SK-N-SH (cell line): Measurements from ENCODE around the gene HNRNPM. TPM values are rescaled to one million over a fixed set of nuclear protein-coding genes. Genes with fewer than 3 reads are reported as not detected.

ENCODE experiments used
- CTCF ChIA-PET: fragments of 300-600, 350-600 bp; formaldehyde crosslinking; extraction: SDS; loops from one replicate; lab custom pipeline; 2021; lab: Yijun Ruan, JAX
- POLR2A ChIA-PET: fragments of 350-600 bp; sonication (Branson Sonifier 250); formaldehyde crosslinking; extraction: SDS; loops from one replicate; lab custom pipeline; 2020; ENCODE audit warnings: antibody characterized with exemption, inconsistent platforms; lab: Yijun Ruan, JAX
- DNase-seq: peaks from one replicate; pipeline ENCODE4 v3.0.0; 2012
- H2AFZ ChIP-seq: fragments of 200-600 bp; sonication (generic); 2 replicates; pipeline ENCODE4 v1.8.1; 2016; ENCODE audit warnings: antibody characterized with exemption, mild to moderate bottlenecking, low read depth
- H3F3A ChIP-seq: fragments of 200-600 bp; sonication (generic); replicated peaks from 2 replicates; pipeline ENCODE3; 2016; ENCODE audit warnings: antibody characterized with exemption, mild to moderate bottlenecking; ENCODE audit not compliant: insufficient read depth
- H3K27ac ChIP-seq, 2 experiments: fragments of 200-500 bp in 1 of 2; fragments of 200-600 bp in 1 of 2; sonication (Bioruptor generic) in 1 of 2; sonication (generic), shearing (Covaris generic) in 1 of 2; 2 replicates each; pipeline versions ENCODE4 v1.5.1 to v1.6.1; 2014 to 2016; ENCODE audit warnings: low read depth in 2 of 2, inconsistent platforms in 1 of 2, low read length in 1 of 2, mild to moderate bottlenecking in 1 of 2, mixed read lengths in 1 of 2
- H3K27me3 ChIP-seq: fragments of 200-600 bp; sonication (generic), shearing (Covaris generic); 2 replicates; pipeline ENCODE4 v1.6.1; 2016; ENCODE audit warnings: mixed run types; ENCODE audit not compliant: insufficient read depth
- H3K36me3 ChIP-seq, 2 experiments: fragments of 200-500 bp in 1 of 2; fragments of 200-600 bp in 1 of 2; sonication (Bioruptor generic) in 1 of 2; sonication (generic) in 1 of 2; replicated peaks in 1 of 2; 2 replicates each; pipeline versions ENCODE3 to v1.5.1; 2014 to 2016; ENCODE audit warnings: low read length in 1 of 2, mild to moderate bottlenecking in 1 of 2; ENCODE audit not compliant: insufficient read depth in 2 of 2, control insufficient read depth in 1 of 2
- H3K4me1 ChIP-seq, 2 experiments: fragments of 200-500 bp in 1 of 2; fragments of 200-600 bp in 1 of 2; sonication (Bioruptor generic) in 1 of 2; sonication (generic), shearing (Covaris generic) in 1 of 2; 2 replicates each; pipeline versions ENCODE4 v1.5.1 to v1.6.1; 2014 to 2016; ENCODE audit warnings: low read depth in 1 of 2, low read length in 1 of 2, mixed run types in 1 of 2; ENCODE audit not compliant: insufficient read depth in 2 of 2, control insufficient read depth in 1 of 2
- H3K4me2 ChIP-seq: fragments of 200-600 bp; sonication (generic), shearing (Covaris generic); 2 replicates; pipeline ENCODE4 v1.6.1; 2017; ENCODE audit warnings: mixed run types
- H3K4me3 ChIP-seq, 2 experiments: fragments of 200-500 bp in 1 of 2; fragments of 200-600 bp in 1 of 2; sonication (Bioruptor generic) in 1 of 2; sonication (generic), shearing (Covaris generic) in 1 of 2; 2 replicates each; pipeline versions ENCODE4 v1.5.1 to v1.8.1; 2014 to 2016; ENCODE audit warnings: low read depth in 2 of 2, inconsistent platforms in 1 of 2, low read length in 1 of 2, mild to moderate bottlenecking in 1 of 2, mixed read lengths in 1 of 2, moderate library complexity in 1 of 2
- H3K79me2 ChIP-seq: fragments of 200-600 bp; sonication (generic); 2 replicates; pipeline ENCODE4 v1.8.1; 2017; ENCODE audit warnings: mild to moderate bottlenecking; ENCODE audit not compliant: insufficient read depth
- H3K9ac ChIP-seq: fragments of 200-600 bp; sonication (generic); 2 replicates; pipeline ENCODE4 v1.6.1; 2017; ENCODE audit warnings: mixed run types
- H3K9me2 ChIP-seq: fragments of 200-600 bp; sonication (generic); 2 replicates; pipeline ENCODE4 v1.6.1; 2017; ENCODE audit warnings: mixed run types
- H3K9me3 ChIP-seq: fragments of 200-600 bp; sonication (generic); 2 replicates; pipeline ENCODE4 v1.6.1; 2017; ENCODE audit warnings: mixed run types, mild to moderate bottlenecking, moderate library complexity
- H4K20me1 ChIP-seq: fragments of 200-600 bp; sonication (generic); 2 replicates; pipeline ENCODE4 v1.6.1; 2017; ENCODE audit warnings: mild to moderate bottlenecking, mixed run types; ENCODE audit not compliant: insufficient read depth
- CTCF ChIP-seq: fragments of 200-600 bp; sonication (generic); IDR thresholded peaks from 2 replicates; pipeline ENCODE4 v1.6.1; 2017; ENCODE audit warnings: antibody characterized with exemption, mild to moderate bottlenecking, moderate library complexity
- ELF1 ChIP-seq: IDR thresholded peaks from 2 replicates; pipeline ENCODE4 v1.4.0; 2012
- EP300 ChIP-seq, 2 experiments: IDR thresholded peaks; 2 replicates each; pipeline versions ENCODE4 v1.4.0 to v1.6.1; 2012; ENCODE audit warnings: borderline replicate concordance in 1 of 2, low read depth in 1 of 2, low read length in 1 of 2
- EZH2phosphoT487 ChIP-seq: fragments of 200-600 bp; sonication (generic); IDR thresholded peaks from 2 replicates; pipeline ENCODE4 v1.6.1; 2017; ENCODE audit warnings: low read depth, mixed run types, mild to moderate bottlenecking, antibody characterized with exemption, moderate library complexity, borderline replicate concordance
- FOSL2 ChIP-seq: IDR thresholded peaks from 2 replicates; pipeline ENCODE4 v1.4.0; 2012; ENCODE audit warnings: low read depth, mild to moderate bottlenecking, moderate library complexity, borderline replicate concordance
- GATA2 ChIP-seq: sonication (generic); formaldehyde crosslinking; IDR thresholded peaks from 2 replicates; pipeline ENCODE4 v1.5.0; 2020; ENCODE audit warnings: mild to moderate bottlenecking, missing genetic modification reagents
- JUND ChIP-seq: IDR thresholded peaks from 2 replicates; pipeline ENCODE4 v1.4.0; 2012
- RAD21 ChIP-seq: IDR thresholded peaks from 2 replicates; pipeline ENCODE4 v1.6.1; 2012; ENCODE audit warnings: mild to moderate bottlenecking, low read length
- WGBS: methylation state at CpG from one replicate; pipeline ENCODE4 v1.1.6; 2017; ENCODE audit warnings: low lambda C conversion rate; 5-methylcytosine and 5-hydroxymethylcytosine counted together
- polyA plus RNA-seq, 3 experiments: library from polyadenylated mRNA; depleted of rRNA; stranded (reverse); fragments of >200 nt; gene quantifications; 2 replicates each; pipeline ENCODE4 v1.2.3, GENCODE V29; 2012

HNRNPM gene
- polyA plus RNA-seq, 1 of the 3 experiments (the other 2 are of a cell fraction): 205 TPM

GRCh38 chr19:8458380-8458779 is 13.6 kb downstream of the HNRNPM start (continued):
- TF ChIP-seq CTCF: no peak
- TF ChIP-seq EP300 (IDR thresholded peaks at IDR 0.05; ENCODE audit: borderline replicate concordance in 1 of 2, low read depth in 1 of 2, low read length in 1 of 2): no peak
- no peak for TF ChIP-seq EZH2phosphoT487
- no peak for TF ChIP-seq JUND
- TF ChIP-seq GATA2 (CRISPR knock-in tag): no peak
- no peak for TF ChIP-seq RAD21
- no peak for TF ChIP-seq ELF1

- CTCF ChIA-PET: no interaction called here
- WGBS: 80% methylated on average over 7 of the region's 7 CpGs
- H3K4me2 ChIP-seq: peak overlapping the region; percentile 5
- no peaks in the 10 kb centered on the region for H3K9me3 ChIP-seq
- H3K27me3 ChIP-seq: no peaks in the 10 kb centered on the region
- DNase-seq: no peak
- H3F3A ChIP-seq: peaks cover 25% of the 10 kb centered on the region
- H3K4me1 ChIP-seq: peaks cover 19 to 26% of the 10 kb centered on the region in 2 experiments
- H3K27ac ChIP-seq: peak overlapping the region in 1 of 2 experiments; percentile 43; a peak in 3 of 4 replicates
- TF ChIP-seq CTCF: no peak
- no peak overlapping the region; the same call in 1 of the 2 replicates for H3K9ac ChIP-seq
- H3K4me3 ChIP-seq: no peak overlapping the region; a peak in 1 of 4 replicates
- H2AFZ ChIP-seq: no peak overlapping the region
- peaks cover 41 to 63% of the 10 kb centered on the region in 2 experiments for H3K36me3 ChIP-seq
- H4K20me1 ChIP-seq: peaks cover 100% of the 10 kb centered on the region
- peaks cover 100% of the 10 kb centered on the region for H3K79me2 ChIP-seq
- H3K9me2 ChIP-seq: no peaks in the 10 kb centered on the region
- POLR2A ChIA-PET: no interaction called here
Observed at GRCh38 chr19:8459095-8459494, 14.3 kb downstream of the HNRNPM start.

GRCh38 chr19:8459520-8460270 is 14.9 kb downstream of the HNRNPM start:
- DNase-seq: no peak
- 53% methylated on average over 6 of the region's 6 CpGs for WGBS
- TF ChIP-seq FOSL2: 0 out of 2 replicates have a peak, but pooled peaks have one; percentile 8
- no peak for TF ChIP-seq RAD21
- H3K27me3 ChIP-seq: no peaks in the 10 kb centered on the region
- H2AFZ ChIP-seq: no peak overlapping the region
- H3K4me1 ChIP-seq: peaks cover 19 to 26% of the 10 kb centered on the region in 2 experiments
- peak overlapping the region in 1 of 2 experiments; percentile 43; a peak in 3 of 4 replicates for H3K27ac ChIP-seq
- H3K4me3 ChIP-seq: no peak overlapping the region; a peak in 1 of 4 replicates
- peaks cover 100% of the 10 kb centered on the region for H3K79me2 ChIP-seq
- ChIA-PET POLR2A (no interaction called here), CTCF (interaction anchor here (0.5 to 1.0 kb wide), 2 partner anchors 105 to 938 kb away, joined by 3 read pairs; partner anchors contain the start of gene MCOLN1)
- peaks cover 46 to 66% of the 10 kb centered on the region in 2 experiments for H3K36me3 ChIP-seq
- no peaks in the 10 kb centered on the region for H3K9me2 ChIP-seq
- peaks cover 100% of the 10 kb centered on the region for H4K20me1 ChIP-seq
- H3K4me2 ChIP-seq: peak overlapping the region; percentile 5
- H3K9ac ChIP-seq: no peak overlapping the region; the same call in 1 of the 2 replicates
- peaks cover 25% of the 10 kb centered on the region for H3F3A ChIP-seq
- H3K9me3 ChIP-seq: no peaks in the 10 kb centered on the region
